DOHH2 (cell line): ENCODE results near the gene SLC9C2.

Experiments used
- H3F3A ChIP-seq: fragments of 200-600 bp; sonication (generic), shearing (Covaris generic); 2 replicates; pipeline ENCODE4 v1.6.0; 2016; ENCODE audit warnings: antibody characterized with exemption, mild to moderate bottlenecking; ENCODE audit not compliant: control insufficient read depth, insufficient read depth
- H3K27ac ChIP-seq: fragments of 200-600 bp; sonication (generic); 2 replicates; pipeline ENCODE4 v1.5.1; 2014; ENCODE audit warnings: low read depth, mild to moderate bottlenecking, low read length, moderate library complexity
- H3K27me3 ChIP-seq: fragments of 200-600 bp; sonication (generic); 2 replicates; pipeline ENCODE4 v1.6.1; 2014; ENCODE audit warnings: mild to moderate bottlenecking, low read length, mixed read lengths; ENCODE audit not compliant: control insufficient read depth
- H3K36me3 ChIP-seq: fragments of 200-600 bp; sonication (generic); 2 replicates; pipeline ENCODE4 v1.6.1; 2014; ENCODE audit warnings: mild to moderate bottlenecking, low read length, moderate library complexity, mixed read lengths; ENCODE audit not compliant: control insufficient read depth
- H3K4me1 ChIP-seq: fragments of 200-600 bp; sonication (generic); 2 replicates; pipeline ENCODE4 v1.6.1; 2014; ENCODE audit warnings: mild to moderate bottlenecking, low read length, mixed read lengths; ENCODE audit not compliant: control insufficient read depth
- H3K4me2 ChIP-seq: fragments of 200-600 bp; sonication (generic); 2 replicates; pipeline ENCODE4 v1.6.0; 2014; ENCODE audit warnings: mild to moderate bottlenecking, low read length, moderate library complexity
- H3K4me3 ChIP-seq: fragments of 200-600 bp; sonication (generic); 2 replicates; pipeline ENCODE4 v1.5.1; 2014; ENCODE audit warnings: mild to moderate bottlenecking, low read length, mixed read lengths
- H3K79me2 ChIP-seq: fragments of 200-600 bp; sonication (generic); 2 replicates; pipeline ENCODE4 v1.6.1; 2014; ENCODE audit warnings: mild to moderate bottlenecking, low read length, mixed read lengths; ENCODE audit not compliant: control insufficient read depth
- H3K9me2 ChIP-seq: fragments of 200-600 bp; sonication (generic); replicated peaks from 2 replicates; pipeline ENCODE4 v1.6.1; 2014; ENCODE audit warnings: mild to moderate bottlenecking, low read length, mixed read lengths; ENCODE audit not compliant: control insufficient read depth
- H3K9me3 ChIP-seq: fragments of 200-600 bp; sonication (generic); 2 replicates; pipeline ENCODE4 v1.6.1; 2014; ENCODE audit warnings: antibody characterized with exemption, low read length, mixed read lengths; ENCODE audit not compliant: control insufficient read depth, insufficient read depth
- H4K20me1 ChIP-seq: fragments of 200-600 bp; sonication (generic); 2 replicates; pipeline ENCODE4 v1.6.0; 2014; ENCODE audit warnings: low read depth, mild to moderate bottlenecking, antibody characterized with exemption, low read length, moderate library complexity; ENCODE audit not compliant: control insufficient read depth, insufficient read depth
- EZH2phosphoT487 ChIP-seq: fragments of 200-600 bp; sonication (generic); IDR thresholded peaks from 2 replicates; pipeline ENCODE4 v1.6.1; 2017; ENCODE audit warnings: borderline replicate concordance, mild to moderate bottlenecking, antibody characterized with exemption, low read length, moderate library complexity, mixed read lengths
- TF ChIP-seq, protein P1 (sequence below): fragments of 200-600 bp; sonication (generic); IDR thresholded peaks from one replicate; pipeline ENCODE4 v1.5.1; 2014; ENCODE audit warnings: antibody characterized with exemption, mild to moderate bottlenecking, low read depth, low read length; ENCODE audit not compliant: poor library complexity, severe bottlenecking

SLC9C2 gene

DNA sequence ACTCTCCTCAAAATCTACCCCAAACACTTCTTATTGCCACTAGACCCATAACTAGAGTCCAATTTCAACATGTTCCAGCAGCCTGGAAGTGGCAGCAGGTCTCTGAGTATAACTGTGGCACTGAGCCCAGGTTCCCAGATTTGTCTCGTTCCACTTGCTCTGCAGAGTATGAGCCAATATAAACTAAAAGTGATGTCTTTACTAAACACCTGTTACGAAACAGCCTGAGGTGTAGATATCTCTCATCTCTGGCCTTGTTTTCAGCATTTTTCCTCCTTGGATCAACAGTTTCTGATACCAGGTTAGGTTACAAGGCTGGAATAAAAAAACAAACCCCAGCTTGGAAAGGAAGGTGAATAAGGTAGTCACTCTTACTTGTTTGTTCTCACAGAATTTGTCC, 150.9 kb downstream of the SLC9C2 start:
- H3F3A ChIP-seq: no peaks in the 10 kb centered on the region
- H3K4me1 ChIP-seq: peaks cover 4% of the 10 kb centered on the region
- no peak overlapping the region for H3K4me2 ChIP-seq
- no peak overlapping the region for H3K4me3 ChIP-seq
- H3K27me3 ChIP-seq: no peaks in the 10 kb centered on the region
- H3K79me2 ChIP-seq: no peaks in the 10 kb centered on the region
- no peaks in the 10 kb centered on the region for H3K9me2 ChIP-seq
- H3K27ac ChIP-seq: no peak overlapping the region
- no peaks in the 10 kb centered on the region for H4K20me1 ChIP-seq
- no peaks in the 10 kb centered on the region for H3K36me3 ChIP-seq
- TF ChIP-seq, protein P1, sequence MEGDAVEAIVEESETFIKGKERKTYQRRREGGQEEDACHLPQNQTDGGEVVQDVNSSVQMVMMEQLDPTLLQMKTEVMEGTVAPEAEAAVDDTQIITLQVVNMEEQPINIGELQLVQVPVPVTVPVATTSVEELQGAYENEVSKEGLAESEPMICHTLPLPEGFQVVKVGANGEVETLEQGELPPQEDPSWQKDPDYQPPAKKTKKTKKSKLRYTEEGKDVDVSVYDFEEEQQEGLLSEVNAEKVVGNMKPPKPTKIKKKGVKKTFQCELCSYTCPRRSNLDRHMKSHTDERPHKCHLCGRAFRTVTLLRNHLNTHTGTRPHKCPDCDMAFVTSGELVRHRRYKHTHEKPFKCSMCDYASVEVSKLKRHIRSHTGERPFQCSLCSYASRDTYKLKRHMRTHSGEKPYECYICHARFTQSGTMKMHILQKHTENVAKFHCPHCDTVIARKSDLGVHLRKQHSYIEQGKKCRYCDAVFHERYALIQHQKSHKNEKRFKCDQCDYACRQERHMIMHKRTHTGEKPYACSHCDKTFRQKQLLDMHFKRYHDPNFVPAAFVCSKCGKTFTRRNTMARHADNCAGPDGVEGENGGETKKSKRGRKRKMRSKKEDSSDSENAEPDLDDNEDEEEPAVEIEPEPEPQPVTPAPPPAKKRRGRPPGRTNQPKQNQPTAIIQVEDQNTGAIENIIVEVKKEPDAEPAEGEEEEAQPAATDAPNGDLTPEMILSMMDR: no peak
- TF ChIP-seq EZH2phosphoT487: no peak
- H3K9me3 ChIP-seq: no peaks in the 10 kb centered on the region
